AG04450 (cell line): Measurements from ENCODE around the gene RFPL3. TPM values are rescaled to one million over a fixed set of nuclear protein-coding genes. Genes with fewer than 3 reads are reported as not detected.

Source experiments
- CTCF ChIA-PET: fragments of 300-600, 350-600 bp; formaldehyde crosslinking; extraction: SDS; loops from one replicate; lab custom pipeline; 2022; ENCODE audit warnings: antibody characterized with exemption, inconsistent platforms; lab: Charles Lee
- POLR2A ChIA-PET: fragments of 350-600 bp; formaldehyde crosslinking; extraction: SDS; loops from one replicate; lab custom pipeline; 2021; ENCODE audit warnings: antibody characterized with exemption, inconsistent platforms; lab: Yijun Ruan, JAX
- DNase-seq: peaks from one replicate; pipeline ENCODE4 v3.0.0-alpha.2; 2011; ENCODE audit warnings: low read depth, low spot score
- H3K27ac ChIP-seq: one replicate; pipeline ENCODE4 v1.5.1; 2012; ENCODE audit warnings: low read depth, low read length, control low read depth
- H3K27me3 ChIP-seq: one replicate; pipeline ENCODE4 v1.6.0; 2012; ENCODE audit warnings: low read length; ENCODE audit not compliant: control insufficient read depth, insufficient read depth
- H3K4me3 ChIP-seq: 2 replicates; pipeline ENCODE4 v1.5.1; 2011; ENCODE audit warnings: mild to moderate bottlenecking, low read depth, low read length, control low read depth
- H3K9me3 ChIP-seq: 2 replicates; pipeline ENCODE4 v1.5.1; 2012; ENCODE audit warnings: low read length; ENCODE audit not compliant: control insufficient read depth, insufficient read depth
- polyA plus RNA-seq: library from polyadenylated mRNA; depleted of rRNA; stranded (reverse); fragments of >200 nt; gene quantifications from 2 replicates; pipeline ENCODE4 v1.2.3, GENCODE V29; 2011
- TF ChIP-seq, protein P1 (sequence below): IDR thresholded peaks from 2 replicates; pipeline ENCODE4 v1.5.1; 2011; ENCODE audit warnings: low read depth, low read length, control low read depth, inconsistent platforms

Gene RFPL3
- polyA plus RNA-seq, 1 experiment: not detected

GRCh38 chr22:32311551-32312071 lies 46.1 kb upstream of the RFPL3 start:
- Histone ChIP-seq H3K27me3 (peaks cover 2% of the 10 kb centered on the region), H3K27ac (no peak overlapping the region), H3K4me3 (no peak overlapping the region), H3K9me3 (no peaks in the 10 kb centered on the region)
- ChIA-PET POLR2A (no interaction called here), CTCF (no interaction called here)
- TF ChIP-seq, protein P1, sequence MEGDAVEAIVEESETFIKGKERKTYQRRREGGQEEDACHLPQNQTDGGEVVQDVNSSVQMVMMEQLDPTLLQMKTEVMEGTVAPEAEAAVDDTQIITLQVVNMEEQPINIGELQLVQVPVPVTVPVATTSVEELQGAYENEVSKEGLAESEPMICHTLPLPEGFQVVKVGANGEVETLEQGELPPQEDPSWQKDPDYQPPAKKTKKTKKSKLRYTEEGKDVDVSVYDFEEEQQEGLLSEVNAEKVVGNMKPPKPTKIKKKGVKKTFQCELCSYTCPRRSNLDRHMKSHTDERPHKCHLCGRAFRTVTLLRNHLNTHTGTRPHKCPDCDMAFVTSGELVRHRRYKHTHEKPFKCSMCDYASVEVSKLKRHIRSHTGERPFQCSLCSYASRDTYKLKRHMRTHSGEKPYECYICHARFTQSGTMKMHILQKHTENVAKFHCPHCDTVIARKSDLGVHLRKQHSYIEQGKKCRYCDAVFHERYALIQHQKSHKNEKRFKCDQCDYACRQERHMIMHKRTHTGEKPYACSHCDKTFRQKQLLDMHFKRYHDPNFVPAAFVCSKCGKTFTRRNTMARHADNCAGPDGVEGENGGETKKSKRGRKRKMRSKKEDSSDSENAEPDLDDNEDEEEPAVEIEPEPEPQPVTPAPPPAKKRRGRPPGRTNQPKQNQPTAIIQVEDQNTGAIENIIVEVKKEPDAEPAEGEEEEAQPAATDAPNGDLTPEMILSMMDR: no peak
- no peak for DNase-seq

GRCh38 chr22:32312748-32313147 lies 44.9 kb upstream of the RFPL3 start:
- DNase-seq: no peak
- Histone ChIP-seq H3K4me3 (no peak overlapping the region), H3K27me3 (peaks cover 2% of the 10 kb centered on the region), H3K9me3 (no peaks in the 10 kb centered on the region), H3K27ac (no peak overlapping the region)
- TF ChIP-seq, protein P1: no peak
- POLR2A ChIA-PET: no interaction called here
- CTCF ChIA-PET: no interaction called here

DNA sequence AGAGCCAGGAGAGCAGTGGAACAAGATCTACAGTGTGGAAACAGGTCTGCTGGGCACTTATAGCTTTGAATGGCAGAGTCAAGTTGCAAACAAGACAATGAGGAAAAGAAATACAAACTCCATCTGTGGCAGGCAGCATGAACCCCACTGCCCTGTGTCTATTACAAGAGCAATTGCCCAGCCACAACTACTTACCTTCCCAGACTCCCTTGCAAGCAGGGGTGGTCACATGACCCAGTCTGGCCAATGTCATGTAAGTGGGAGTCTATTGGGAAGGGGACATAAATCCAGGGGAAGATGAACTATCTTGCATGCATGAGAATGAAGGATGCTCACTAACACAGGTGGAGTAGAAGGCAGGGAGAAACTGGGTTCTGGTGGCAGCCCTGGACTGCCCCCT lies 44.1 kb upstream of the RFPL3 start:
- ChIA-PET POLR2A (no interaction called here), CTCF (no interaction called here)
- Histone ChIP-seq H3K4me3 (no peak overlapping the region), H3K9me3 (no peaks in the 10 kb centered on the region), H3K27ac (no peak overlapping the region), H3K27me3 (peaks cover 2% of the 10 kb centered on the region)
- TF ChIP-seq, protein P1: no peak
- DNase-seq: no peak

- H3K27me3 ChIP-seq: no peaks in the 10 kb centered on the region
- H3K27ac ChIP-seq: no peak overlapping the region
- H3K4me3 ChIP-seq: no peak overlapping the region
- CTCF ChIA-PET: no interaction called here
- H3K9me3 ChIP-seq: no peaks in the 10 kb centered on the region
- DNase-seq: no peak
- TF ChIP-seq, protein P1: no peak
- POLR2A ChIA-PET: no interaction called here
Measured at GRCh38 chr22:32317524-32317923, 40.1 kb upstream of the RFPL3 start.

- Histone ChIP-seq H3K27ac (no peak overlapping the region), H3K4me3 (no peak overlapping the region), H3K27me3 (no peaks in the 10 kb centered on the region), H3K9me3 (no peaks in the 10 kb centered on the region)
- ChIA-PET CTCF (interaction anchor here (0.6 kb wide), 1 partner anchor 19 kb away, joined by 3 read pairs; no protein-coding TSS in a partner anchor), POLR2A (no interaction called here)
- no peak for DNase-seq
- TF ChIP-seq, protein P1: no peak
Measured at GRCh38 chr22:32318361-32318760, 39.3 kb upstream of the RFPL3 start.
